Choroid plexus epithelial cell (primary cell): ENCODE data around the gene PRSS1.

Source experiments
- DNase-seq: peaks from one replicate; pipeline ENCODE4 v3.0.0-alpha.2; 2010; ENCODE audit warnings: low read depth
- H3K4me3 ChIP-seq: 2 replicates; pipeline ENCODE4 v1.5.1; 2011; ENCODE audit warnings: low read depth, mild to moderate bottlenecking, control low read depth, low read length, moderate library complexity
- TF ChIP-seq, protein P1 (sequence below): conservative IDR thresholded peaks from 2 replicates; pipeline ENCODE4 v1.5.1; 2011; ENCODE audit warnings: low read depth, mild to moderate bottlenecking, control low read depth, inconsistent platforms, low read length, moderate library complexity

The PRSS1 gene

DNA sequence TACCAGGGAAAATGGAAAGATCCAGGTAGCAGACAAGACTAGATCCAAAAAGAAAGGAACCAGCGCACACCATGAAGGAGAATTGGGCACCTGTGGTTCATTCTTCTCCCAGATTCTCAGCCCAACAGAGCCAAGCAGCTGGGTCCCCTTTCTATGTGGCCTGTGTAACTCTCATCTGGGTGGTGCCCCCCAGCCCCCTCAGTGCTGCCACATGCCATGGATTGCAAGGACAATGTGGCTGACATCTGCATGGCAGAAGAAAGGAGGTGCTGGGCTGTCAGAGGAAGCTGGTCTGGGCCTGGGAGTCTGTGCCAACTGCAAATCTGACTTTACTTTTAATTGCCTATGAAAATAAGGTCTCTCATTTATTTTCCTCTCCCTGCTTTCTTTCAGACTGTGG, 42.9 kb downstream of the PRSS1 start:
- H3K4me3 ChIP-seq: no peak overlapping the region

DNA sequence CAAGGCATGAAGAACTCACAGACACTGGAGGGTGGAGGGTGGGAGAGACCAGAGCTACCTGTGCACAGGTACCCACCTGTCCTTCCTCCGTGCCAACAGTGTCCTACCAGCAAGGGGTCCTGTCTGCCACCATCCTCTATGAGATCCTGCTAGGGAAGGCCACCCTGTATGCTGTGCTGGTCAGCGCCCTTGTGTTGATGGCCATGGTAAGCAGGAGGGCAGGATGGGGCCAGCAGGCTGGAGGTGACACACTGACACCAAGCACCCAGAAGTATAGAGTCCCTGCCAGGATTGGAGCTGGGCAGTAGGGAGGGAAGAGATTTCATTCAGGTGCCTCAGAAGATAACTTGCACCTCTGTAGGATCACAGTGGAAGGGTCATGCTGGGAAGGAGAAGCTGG, 43.3 kb downstream of the PRSS1 start:
- no peak overlapping the region for H3K4me3 ChIP-seq
- no peak for DNase-seq

More for the DNA sequence above, 42.9 kb downstream of the PRSS1 start:
- TF ChIP-seq, protein P1, sequence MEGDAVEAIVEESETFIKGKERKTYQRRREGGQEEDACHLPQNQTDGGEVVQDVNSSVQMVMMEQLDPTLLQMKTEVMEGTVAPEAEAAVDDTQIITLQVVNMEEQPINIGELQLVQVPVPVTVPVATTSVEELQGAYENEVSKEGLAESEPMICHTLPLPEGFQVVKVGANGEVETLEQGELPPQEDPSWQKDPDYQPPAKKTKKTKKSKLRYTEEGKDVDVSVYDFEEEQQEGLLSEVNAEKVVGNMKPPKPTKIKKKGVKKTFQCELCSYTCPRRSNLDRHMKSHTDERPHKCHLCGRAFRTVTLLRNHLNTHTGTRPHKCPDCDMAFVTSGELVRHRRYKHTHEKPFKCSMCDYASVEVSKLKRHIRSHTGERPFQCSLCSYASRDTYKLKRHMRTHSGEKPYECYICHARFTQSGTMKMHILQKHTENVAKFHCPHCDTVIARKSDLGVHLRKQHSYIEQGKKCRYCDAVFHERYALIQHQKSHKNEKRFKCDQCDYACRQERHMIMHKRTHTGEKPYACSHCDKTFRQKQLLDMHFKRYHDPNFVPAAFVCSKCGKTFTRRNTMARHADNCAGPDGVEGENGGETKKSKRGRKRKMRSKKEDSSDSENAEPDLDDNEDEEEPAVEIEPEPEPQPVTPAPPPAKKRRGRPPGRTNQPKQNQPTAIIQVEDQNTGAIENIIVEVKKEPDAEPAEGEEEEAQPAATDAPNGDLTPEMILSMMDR: no peak
- no peak for DNase-seq

DNA sequence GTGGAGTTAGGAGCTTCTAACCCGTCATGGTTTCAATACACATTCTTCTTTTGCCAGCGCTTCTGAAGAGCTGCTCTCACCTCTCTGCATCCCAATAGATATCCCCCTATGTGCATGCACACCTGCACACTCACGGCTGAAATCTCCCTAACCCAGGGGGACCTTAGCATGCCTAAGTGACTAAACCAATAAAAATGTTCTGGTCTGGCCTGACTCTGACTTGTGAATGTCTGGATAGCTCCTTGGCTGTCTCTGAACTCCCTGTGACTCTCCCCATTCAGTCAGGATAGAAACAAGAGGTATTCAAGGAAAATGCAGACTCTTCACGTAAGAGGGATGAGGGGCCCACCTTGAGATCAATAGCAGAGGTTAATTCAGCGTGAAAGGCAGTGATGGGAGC, 43.9 kb downstream of the PRSS1 start:
- H3K4me3 ChIP-seq: no peak overlapping the region
- TF ChIP-seq, protein P1: no peak
- peak; percentile 57 for DNase-seq

More for the DNA sequence above, 43.3 kb downstream of the PRSS1 start:
- TF ChIP-seq, protein P1: no peak

DNA sequence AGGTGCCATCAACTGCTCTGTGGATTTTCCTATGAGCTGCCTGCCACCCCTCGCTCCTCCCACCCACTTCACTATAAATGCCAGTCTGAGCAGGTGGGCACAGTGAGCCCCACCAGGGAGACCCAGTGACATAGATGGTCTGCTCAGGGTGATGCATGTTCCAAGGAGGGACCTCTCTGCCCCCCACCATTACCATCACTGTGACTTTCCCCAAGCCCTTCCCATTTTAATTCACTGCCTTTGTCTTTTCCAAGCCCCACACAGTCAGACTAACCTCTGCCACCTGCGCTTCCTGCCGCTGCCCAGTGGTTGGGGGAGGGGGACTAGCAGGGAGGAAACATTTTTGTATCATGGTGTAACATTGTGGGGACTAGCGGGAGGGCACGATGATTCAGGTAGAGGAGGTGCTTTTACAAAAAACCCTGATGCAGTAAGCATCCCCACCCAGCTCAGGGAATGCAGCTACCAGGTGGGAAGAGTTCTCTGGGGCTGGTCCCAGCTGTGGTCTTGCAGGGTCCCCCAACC, 46.1 kb downstream of the PRSS1 start:
- TF ChIP-seq, protein P1: no peak
- DNase-seq: no peak
- H3K4me3 ChIP-seq: no peak overlapping the region

DNA sequence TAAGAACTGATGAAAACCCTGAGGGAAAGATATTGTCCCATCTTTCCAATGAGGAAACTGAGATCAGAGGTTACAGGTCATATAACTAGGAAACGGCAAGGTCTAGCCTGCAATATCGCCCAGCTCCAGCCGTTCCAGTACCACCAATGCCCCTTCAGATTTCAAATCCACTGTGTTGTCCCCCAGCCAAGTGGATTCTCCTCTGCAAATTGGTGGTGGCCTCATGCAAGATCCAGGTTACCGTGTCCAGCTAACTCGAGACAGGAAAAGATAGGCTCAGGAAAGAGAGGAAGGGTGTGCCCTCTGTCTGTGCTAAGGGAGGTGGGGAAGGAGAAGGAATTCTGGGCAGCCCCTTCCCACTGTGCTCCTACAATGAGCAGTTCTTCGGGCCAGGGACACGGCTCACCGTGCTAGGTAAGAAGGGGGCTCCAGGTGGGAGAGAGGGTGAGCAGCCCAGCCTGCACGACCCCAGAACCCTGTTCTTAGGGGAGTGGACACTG, 46.8 kb downstream of the PRSS1 start:
- peak overlapping the region; percentile 75 for H3K4me3 ChIP-seq
- TF ChIP-seq, protein P1: no peak
- DNase-seq: no peak

DNA sequence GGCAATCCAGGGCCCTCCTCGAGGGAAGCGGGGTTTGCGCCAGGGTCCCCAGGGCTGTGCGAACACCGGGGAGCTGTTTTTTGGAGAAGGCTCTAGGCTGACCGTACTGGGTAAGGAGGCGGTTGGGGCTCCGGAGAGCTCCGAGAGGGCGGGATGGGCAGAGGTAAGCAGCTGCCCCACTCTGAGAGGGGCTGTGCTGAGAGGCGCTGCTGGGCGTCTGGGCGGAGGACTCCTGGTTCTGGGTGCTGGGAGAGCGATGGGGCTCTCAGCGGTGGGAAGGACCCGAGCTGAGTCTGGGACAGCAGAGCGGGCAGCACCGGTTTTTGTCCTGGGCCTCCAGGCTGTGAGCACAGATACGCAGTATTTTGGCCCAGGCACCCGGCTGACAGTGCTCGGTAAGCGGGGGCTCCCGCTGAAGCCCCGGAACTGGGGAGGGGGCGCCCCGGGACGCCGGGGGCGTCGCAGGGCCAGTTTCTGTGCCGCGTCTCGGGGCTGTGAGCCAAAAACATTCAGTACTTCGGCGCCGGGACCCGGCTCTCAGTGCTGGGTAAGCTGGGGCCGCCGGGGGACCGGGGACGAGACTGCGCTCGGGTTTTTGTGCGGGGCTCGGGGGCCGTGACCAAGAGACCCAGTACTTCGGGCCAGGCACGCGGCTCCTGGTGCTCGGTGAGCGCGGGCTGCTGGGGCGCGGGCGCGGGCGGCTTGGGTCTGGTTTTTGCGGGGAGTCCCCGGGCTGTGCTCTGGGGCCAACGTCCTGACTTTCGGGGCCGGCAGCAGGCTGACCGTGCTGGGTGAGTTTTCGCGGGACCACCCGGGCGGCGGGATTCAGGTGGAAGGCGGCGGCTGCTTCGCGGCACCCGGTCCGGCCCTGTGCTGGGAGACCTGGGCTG, 47.5 kb downstream of the PRSS1 start:
- TF ChIP-seq, protein P1: no peak
- no peak for DNase-seq
- H3K4me3 ChIP-seq: peak overlapping the region; percentile 75
